HG03520 (cell line): ENCODE results near the gene ZNF91.
"Not testable (repeated sequence)": the region's sequence is repeated elsewhere in the genome, so short reads cannot be mapped to it uniquely, and the experiment has no call there.

ENCODE experiments used
- ATAC-seq: cut with Tn5 transposase; IDR thresholded peaks from one replicate; pipeline ENCODE4 v1.9.1; 2021; ENCODE audit warnings: mild to moderate bottlenecking, moderate library complexity; ENCODE audit not compliant: unreplicated experiment

Gene ZNF91

DNA sequence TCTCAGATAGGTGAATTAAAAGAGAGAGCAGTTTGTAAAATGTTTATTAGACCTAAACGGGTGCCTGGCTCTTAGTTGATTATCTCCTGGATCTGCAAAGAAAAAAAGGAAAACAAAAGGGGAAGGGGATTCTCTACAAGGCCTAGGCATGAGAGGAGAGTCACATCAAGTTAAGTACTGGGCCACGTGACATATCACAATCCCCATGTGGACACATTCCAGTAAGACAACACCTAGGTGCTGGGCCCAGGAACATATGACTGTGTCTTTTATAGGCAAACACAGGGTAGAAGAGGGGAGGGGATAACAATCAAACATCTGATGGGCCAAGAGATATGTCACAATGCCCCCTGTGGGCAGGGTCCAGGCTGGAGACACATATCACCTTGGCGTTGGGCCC lies 4.2 kb upstream of the ZNF91 start:
- ATAC-seq = no peak

DNA sequence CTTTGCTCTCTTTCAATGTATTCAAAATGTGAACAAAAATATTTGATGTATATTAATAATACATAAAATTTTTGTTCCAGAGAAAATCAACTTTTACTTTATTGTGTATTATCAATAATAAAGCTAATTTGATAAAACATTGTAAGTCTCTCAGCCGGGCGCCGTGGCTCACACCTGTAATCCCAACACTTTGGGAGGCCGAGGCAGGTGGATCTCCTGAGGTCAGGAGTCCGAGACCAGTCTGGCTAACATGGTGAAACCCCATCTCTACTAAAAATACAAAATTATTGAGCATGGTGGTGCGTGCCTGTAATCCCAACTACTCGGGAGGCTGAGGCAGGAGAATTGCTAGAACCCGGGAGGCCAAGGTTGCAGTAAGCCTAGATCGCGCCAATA lies 449 bp upstream of the ZNF91 start:
- ATAC-seq = not testable (repeated sequence)

DNA sequence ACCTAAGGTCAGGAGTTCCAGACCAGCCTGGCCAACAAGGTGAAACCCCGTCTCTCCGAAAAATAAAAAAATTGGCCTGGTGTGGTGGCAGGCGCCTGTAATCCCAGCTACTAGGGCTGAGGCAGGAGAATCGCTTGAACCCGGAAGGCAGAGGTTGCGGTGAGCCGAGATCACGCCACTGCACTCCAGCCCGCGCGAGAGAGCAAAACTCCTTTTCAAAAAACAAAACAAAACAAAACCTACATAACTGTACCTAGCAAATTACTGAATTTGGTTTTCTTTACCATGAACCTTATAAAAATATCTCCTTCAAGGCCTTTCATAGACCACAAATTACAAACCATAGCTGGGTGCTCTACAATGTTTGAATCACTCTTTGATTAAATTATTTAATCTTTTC lies 760 bp downstream of the ZNF91 start:
- no peak for ATAC-seq

DNA sequence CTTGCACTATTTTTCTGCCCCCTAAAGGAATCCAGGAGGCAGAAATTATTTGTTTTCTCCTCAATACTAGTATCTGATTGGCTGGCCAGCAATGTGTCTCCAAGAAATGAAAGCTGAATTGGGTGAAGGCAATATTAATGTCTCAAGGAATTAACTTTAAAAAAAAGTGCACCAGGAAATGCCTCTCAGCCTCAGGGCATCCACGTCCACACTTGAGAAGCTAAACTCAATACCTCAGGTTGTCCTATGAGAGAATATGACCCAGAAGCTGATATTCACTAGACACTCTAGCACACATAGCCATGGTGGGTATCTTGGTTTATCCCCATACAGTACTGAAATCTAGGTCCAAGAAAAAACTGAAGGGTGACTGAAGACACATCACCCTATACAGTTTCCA lies 2.1 kb downstream of the ZNF91 start:
- ATAC-seq = no peak

DNA sequence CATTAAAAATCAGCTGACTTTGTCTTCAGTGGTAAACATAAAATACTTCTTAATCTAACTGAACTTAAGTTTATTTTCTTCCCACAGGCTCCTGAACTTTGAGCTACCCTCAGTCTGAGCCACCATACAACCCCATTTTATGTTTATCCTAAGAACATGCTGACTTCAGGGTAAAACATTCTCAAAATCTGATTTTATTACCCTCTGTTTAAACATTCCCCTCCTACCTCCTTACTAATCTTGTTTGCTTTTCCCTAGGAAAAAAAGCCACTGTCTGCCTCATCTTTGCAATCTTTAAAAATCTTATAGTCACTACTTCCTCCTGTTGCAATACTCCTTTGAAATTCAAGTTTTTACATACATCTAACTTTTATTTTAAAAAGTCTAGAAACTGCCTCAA lies 4.0 kb downstream of the ZNF91 start:
- ATAC-seq = no peak

DNA sequence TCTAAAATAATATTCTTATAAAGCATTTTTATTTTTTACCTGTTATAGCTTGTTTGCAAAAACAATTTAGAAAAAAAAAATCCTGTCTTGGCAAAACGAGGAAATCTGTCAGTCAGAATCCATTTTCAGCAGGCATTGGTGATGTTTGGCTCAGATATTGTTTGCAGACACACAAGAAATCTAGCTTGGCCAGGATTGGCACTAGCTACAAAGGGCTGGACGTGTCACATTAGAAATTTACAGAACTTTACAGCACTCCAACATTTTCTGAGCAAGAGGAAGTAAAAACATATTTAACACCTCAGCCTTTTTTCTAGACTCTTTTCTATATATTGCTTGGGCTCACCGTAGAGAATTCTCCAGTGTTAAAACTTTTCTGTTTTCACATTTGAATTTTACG lies 9.9 kb downstream of the ZNF91 start:
- no peak for ATAC-seq

DNA sequence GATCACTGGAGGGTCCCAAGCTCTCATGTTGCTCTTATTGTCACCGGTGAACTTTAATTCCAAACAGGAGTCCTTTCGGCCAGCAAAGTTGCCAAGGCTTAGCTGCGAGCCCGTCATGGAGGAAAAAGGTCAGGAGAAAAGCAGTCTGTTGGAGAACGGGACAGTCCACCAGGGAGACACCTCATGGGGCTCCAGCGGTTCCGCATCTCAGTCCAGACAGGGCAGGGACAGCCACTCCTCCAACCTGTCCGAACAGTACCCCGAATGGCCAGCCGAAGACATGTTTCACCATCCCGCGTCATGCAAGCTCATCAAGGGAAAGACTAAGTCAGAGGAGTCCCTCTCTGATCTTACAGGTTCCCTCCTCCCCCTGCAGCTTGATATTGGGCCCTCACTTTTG lies 10.4 kb downstream of the ZNF91 start:
- ATAC-seq = no peak

DNA sequence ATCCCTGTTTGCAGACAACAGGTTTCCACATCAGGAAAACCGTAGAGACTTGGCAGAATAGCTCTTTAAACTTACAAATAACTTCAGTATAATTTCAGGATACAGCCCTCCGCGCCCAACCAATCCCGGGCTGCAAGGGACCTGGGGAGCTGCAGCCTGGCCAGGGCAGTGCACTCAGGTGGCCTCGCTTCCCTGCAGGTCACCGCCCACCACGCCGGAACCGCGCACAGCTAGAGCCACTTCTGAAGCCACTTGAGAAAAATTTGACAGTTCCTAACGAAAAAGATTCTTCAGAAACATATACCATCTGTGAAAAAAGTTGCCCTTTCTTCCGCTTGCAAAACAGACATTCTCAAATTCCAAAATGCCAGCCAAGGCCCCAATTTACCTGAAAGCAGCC lies 11.1 kb downstream of the ZNF91 start:
- ATAC-seq = no peak

DNA sequence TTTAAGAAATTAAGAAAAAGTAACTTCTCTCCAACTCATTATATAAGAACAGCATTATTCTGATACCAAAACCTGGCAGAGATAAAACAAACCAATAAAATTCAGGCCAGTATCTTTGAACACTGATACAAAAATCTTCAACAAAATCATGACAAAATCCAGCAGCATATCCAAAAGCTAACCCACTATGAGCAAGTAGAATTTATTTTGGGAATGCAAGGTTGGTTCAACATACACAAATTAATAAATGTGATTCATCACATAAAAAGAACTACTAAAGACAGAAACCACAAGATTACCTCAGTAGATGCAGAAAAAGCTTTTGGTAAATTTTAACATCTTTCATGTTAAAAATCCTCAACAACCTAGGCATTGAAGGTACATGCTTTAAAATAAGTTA lies 12.3 kb downstream of the ZNF91 start:
- ATAC-seq = no peak

DNA sequence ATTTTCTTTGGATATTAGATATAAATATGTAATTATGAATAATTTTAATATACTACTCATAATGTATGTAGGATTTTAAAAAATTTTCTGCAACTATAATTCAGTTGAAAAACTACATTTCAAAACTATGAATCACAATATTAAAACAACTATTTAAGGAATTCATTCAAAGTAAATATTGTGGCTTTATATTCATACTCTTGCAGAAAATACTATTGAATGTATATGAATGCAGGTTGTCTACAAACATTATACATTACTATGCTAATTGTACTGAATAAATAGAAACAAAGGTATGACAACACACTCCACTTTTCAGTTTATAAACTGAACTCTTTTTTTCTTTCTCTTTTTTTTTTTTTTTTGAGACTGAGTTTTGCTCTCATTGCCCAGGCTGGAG lies 14.2 kb downstream of the ZNF91 start:
- no peak for ATAC-seq

DNA sequence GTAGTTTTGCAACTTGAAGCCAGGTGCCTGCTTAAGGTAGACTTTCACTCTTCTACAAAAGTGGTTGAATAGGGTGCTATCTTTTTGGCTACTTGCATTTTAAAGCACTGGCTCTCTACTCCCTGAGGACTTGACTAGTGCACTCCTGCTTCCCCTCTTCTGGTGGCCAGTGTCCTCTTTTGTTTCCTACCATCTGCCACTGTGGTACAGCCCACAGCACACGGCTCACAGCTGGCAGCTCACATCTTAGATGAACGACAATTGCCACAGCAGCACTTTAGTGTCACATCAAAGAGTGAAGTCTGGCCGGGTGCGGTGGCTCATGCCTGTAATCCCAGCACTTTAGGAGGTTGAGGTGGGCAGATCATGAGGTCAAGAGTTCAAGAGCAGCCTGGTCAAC lies 15.6 kb downstream of the ZNF91 start:
- not testable (repeated sequence) for ATAC-seq

DNA sequence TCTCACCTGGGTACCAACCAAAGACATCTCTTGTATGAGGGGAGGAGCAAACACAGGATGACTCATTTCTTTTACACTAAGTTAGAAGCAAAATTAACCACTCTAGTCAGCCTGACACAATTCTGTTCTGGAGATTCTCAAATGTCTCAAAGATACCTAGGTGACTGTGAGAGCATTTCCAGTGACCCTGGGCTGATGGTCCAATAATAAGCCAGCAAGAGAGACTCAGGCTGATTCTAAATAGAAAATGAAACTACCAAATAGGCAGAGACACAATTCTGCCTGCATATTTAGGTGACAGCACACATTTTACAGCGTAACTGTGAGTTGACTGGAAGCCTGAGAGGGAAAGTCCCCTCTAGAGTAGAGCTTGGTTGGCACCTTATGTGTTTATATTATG lies 16.3 kb downstream of the ZNF91 start:
- no peak for ATAC-seq

DNA sequence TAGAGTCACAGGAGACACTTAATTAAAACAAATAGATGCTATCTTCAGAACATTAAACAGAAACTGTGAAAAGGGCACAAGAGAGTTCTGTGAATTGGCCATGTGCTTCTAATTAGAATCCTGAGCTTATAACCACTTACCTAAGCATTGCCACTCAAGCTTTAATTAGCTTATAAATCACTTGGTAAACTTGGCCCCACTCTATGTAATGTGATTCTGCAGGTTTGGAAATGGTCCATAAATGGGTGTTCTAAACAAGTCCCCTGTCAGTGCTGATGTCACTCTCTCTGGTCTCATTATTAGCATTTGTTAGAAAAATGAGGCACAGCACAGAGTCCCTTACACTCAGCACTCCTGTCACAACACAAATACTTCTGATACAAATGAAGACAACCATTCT lies 18.0 kb downstream of the ZNF91 start:
- ATAC-seq = no peak

DNA sequence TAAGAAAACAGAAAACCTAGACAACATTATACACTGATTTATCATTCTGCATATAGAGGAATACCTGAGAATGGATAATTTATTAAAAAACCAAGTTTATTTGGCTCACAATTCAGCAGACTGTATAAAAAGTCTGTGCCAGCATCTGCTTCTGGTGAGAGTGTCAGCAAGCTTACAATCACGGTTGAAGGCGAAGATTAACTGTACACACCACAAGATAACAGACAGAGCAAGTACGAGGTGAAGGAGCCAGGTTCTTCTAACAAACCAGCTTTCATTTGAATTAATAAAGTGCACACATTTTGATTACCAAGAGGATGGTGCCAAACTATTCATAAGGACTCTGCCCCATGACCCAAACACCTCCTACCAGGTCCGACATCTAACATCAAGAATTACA lies 28.8 kb downstream of the ZNF91 start:
- no peak for ATAC-seq

DNA sequence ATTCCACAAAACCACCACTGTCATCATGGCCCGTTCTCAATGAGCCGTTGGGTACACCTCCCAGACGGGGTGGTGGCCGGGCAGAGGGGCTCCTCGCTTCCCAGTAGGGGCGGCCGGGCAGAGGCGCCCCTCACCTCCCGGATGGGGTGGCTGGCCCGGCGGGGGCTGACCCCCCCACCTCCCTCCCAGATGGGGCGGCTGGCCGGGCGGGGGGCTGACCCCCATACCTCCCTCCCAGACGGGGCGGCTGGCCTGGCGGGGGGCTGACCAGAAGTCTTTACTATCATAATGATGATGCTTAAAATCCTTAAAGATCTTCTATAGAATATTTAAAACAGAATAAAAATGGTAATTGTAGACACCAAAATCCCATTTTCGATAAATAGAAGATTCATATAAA lies 29.2 kb downstream of the ZNF91 start:
- ATAC-seq = not testable (repeated sequence)

DNA sequence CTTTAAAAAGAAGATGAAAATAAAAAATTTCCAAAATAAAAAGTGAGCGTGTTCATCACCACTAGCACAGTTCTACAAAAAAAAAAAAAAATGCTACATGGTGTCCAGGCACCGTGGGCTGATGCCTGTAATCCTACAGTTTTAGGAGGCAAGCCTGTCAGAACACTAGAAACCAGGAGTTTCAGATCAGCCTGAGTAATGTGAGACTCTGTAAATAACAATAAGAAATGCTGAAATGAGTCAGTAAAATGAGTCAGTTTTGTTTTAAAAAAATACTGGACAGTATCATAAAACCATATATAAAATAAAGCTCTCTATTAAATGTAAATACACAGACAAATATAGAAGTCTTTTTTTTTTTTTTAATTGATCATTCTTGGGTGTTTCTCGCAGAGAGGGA lies 30.0 kb downstream of the ZNF91 start:
- no peak for ATAC-seq

DNA sequence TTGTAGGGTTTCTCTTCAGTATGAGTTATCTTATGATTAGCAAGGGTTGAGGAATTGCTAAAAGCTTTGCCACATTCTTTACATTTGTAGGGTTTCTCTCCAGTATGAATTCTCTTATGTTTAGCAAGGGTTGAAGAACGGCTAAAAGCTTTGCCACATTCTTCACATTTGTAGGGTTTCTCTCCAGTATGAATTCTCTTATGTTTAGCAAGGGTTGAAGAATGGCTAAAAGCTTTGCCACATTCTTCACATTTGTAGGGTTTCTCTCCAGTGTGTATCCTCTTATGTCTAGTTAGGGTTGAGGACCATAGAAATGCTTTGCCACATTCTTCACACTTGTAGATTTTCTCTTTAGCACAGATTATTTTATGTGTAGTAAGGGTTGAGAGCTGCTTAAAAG lies 33.4 kb downstream of the ZNF91 start:
- ATAC-seq = not testable (repeated sequence)

DNA sequence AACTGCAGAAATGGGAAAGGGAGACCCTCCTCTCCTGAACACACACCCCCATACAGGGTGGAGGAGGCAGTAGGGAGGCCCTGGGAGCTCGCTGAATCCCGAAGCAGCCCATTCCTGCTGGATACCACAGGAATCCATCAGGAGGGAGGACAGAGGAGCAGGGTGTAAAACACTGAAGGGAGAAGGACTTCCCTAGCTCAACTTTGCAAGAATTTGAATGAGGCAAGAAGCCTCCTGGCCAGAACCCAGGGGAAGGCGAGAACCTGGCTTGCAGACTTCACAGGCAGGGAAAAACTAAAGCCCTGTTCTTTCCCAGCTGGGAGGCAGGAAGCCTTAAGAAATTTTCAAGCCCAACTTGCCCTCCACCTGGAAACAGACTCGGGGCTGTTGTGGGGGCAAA lies 43.5 kb downstream of the ZNF91 start:
- ATAC-seq = no peak

DNA sequence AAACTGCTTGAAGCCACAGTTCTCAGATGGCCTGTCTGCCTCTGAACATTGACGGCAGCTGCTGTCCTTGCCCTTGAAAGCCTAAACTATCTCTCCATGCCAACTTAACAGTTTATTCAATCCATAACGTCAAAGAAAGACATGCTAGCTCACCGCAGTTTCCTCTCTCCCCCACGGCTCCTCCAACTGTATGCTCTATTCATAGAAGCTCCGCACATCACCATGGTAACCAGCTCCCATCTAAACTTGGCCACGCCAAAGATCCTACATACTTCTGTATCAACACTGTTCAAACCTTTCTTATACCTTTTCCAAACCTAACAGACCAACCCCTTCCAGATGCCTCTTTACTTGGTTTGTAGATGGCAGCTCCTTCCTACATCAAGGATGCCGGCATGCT lies 48.6 kb downstream of the ZNF91 start:
- no peak for ATAC-seq

DNA sequence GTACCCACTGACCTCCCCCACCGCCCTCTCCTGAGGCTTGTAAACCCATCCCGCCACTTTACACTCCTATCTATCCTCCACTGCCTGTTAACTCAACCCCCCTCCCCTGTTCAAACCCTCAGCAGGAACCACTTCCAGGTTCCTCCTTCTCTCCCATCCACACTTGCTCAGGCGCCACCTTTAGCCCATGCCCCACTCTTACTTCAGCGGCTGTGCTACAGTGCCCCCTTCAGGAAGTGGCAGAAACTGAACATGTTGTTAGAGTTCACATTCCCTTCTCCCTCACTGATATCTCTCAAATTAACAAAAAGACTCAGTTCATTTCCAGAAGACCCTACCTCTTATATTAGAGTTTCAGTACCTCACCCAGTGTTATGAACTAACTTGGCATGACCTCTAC lies 49.4 kb downstream of the ZNF91 start:
- ATAC-seq = no peak

DNA sequence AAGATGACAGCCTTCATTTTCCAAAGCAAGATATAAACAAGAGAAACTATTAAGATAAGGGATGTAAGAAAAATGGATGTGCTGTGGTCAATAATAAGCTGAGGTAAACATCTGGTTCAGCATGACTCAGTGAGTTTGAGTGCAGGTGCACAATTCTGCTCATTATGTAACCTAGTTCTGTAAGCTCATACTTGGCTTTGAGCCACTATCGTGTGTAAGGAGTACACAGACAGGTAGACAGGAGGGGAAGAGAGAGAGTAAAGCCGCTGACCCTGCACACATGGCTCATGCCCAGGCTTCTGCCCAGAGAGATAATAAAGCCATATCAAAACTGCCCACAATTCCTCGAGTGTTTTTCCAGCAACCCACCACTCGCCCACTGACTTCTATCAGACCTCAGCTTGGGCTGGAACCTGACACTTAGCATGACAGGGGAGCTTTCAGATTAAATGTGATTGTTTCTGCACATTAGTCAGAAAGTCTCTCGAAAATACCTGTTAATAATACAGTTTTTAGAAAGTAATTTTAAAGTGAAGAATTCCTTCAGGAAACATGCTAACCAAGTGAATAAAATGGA lies 51.7 kb downstream of the ZNF91 start:
- ATAC-seq = no peak

DNA sequence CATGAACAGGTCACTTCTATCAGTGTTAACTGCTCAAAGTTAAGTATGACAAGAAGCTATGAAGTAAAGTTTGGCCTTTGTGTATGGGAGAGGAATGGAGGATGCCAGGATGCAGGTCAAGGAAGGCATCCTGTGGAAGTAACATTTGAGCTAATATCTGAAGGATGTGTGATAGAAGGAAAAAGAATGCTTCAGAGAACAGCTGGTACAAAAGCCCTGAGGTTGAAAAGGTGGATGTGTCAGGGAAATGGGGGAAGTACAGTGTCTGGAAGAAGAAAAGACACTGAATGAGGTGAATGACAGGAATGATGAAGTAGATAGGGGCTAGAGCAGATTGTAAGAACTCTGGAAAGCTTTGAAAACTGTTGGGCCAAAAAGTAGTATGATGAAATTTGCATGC lies 67.1 kb downstream of the ZNF91 start:
- no peak for ATAC-seq

DNA sequence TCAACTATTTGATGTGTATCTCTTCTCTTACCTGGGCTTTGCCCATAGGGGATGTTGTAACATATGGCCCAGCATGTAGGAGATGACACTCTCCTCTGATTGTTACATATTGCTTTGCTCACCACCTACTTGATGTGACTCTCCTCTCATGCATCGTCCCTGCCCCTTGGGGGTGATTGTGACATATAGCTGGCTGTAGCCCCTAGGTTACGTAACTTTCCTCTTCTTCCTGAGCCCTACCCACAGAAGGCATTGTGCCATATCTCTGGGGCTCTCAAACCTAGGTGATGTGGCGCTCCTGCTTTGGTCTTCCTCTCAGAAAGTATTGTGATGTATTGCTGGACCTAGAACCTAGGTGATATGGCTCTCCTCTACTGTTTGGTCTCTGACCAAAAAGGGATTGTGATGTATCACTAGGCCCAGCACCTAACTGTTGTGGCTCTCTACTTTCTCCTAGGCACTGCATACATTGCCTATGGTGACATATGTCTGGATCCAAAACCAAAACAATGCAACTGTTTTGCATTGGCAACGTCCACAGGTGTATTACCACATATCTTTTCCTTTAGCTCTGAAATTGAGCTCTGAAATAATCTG lies 73.2 kb downstream of the ZNF91 start:
- no peak for ATAC-seq
